BLaER1 (cell line): ENCODE results near the gene NIN.

Experiments
- H3K27ac ChIP-seq: shearing (Covaris generic); formaldehyde crosslinking; 2 replicates; pipeline ENCODE4 v1.8.1; 2022
- H3K27me3 ChIP-seq: shearing (Covaris generic); formaldehyde crosslinking; 2 replicates; pipeline ENCODE4 v1.8.1; 2022
- H3K36me3 ChIP-seq: shearing (Covaris generic); formaldehyde crosslinking; 2 replicates; pipeline ENCODE4 v1.8.1; 2022
- H3K4me1 ChIP-seq: shearing (Covaris generic); formaldehyde crosslinking; 2 replicates; pipeline ENCODE4 v1.8.1; 2022
- H3K4me2 ChIP-seq: shearing (Covaris generic); formaldehyde crosslinking; 2 replicates; pipeline ENCODE4 v1.8.1; 2022
- H3K4me3 ChIP-seq: shearing (Covaris generic); formaldehyde crosslinking; 2 replicates; pipeline ENCODE4 v1.8.1; 2022
- H3K9ac ChIP-seq: shearing (Covaris generic); formaldehyde crosslinking; 2 replicates; pipeline ENCODE4 v1.8.1; 2022
- H3K9me3 ChIP-seq: shearing (Covaris generic); formaldehyde crosslinking; 2 replicates; pipeline ENCODE4 v1.8.1; 2022
- H4K20me1 ChIP-seq: shearing (Covaris generic); formaldehyde crosslinking; 2 replicates; pipeline ENCODE4 v1.8.1; 2022
- Cebpa-rat ChIP-seq: shearing (Covaris generic); IDR thresholded peaks from 2 replicates; pipeline ENCODE4 v1.8.1; 2022

NIN gene

GRCh38 chr14:50844391-50844790 lies 13.4 kb upstream of the NIN start:
- no peak overlapping the region for H3K4me3 ChIP-seq
- no peak overlapping the region for H3K4me2 ChIP-seq
- no peaks in the 10 kb centered on the region for H3K9me3 ChIP-seq
- no peak for TF ChIP-seq Cebpa-rat
- no peaks in the 10 kb centered on the region for H3K36me3 ChIP-seq
- H3K9ac ChIP-seq: no peak overlapping the region
- no peaks in the 10 kb centered on the region for H3K4me1 ChIP-seq
- H4K20me1 ChIP-seq: no peaks in the 10 kb centered on the region
- H3K27ac ChIP-seq: no peak overlapping the region
- no peaks in the 10 kb centered on the region for H3K27me3 ChIP-seq

GRCh38 chr14:50839691-50840090 lies 8.7 kb upstream of the NIN start:
- Histone ChIP-seq H3K4me2 (no peak overlapping the region), H3K27ac (no peak overlapping the region), H4K20me1 (no peaks in the 10 kb centered on the region), H3K9ac (no peak overlapping the region), H3K27me3 (no peaks in the 10 kb centered on the region), H3K9me3 (no peaks in the 10 kb centered on the region), H3K4me3 (no peak overlapping the region), H3K36me3 (no peaks in the 10 kb centered on the region), H3K4me1 (peaks cover 19% of the 10 kb centered on the region)
- no peak for TF ChIP-seq Cebpa-rat

- Histone ChIP-seq H3K4me1 (peaks cover 25% of the 10 kb centered on the region), H3K4me2 (no peak overlapping the region), H3K27me3 (no peaks in the 10 kb centered on the region), H4K20me1 (no peaks in the 10 kb centered on the region), H3K9ac (no peak overlapping the region), H3K36me3 (no peaks in the 10 kb centered on the region), H3K4me3 (no peak overlapping the region), H3K27ac (no peak overlapping the region), H3K9me3 (no peaks in the 10 kb centered on the region)
- no peak for TF ChIP-seq Cebpa-rat
Observed at GRCh38 chr14:50839048-50839447, 8.1 kb upstream of the NIN start.

GRCh38 chr14:50837850-50838470 lies 7.0 kb upstream of the NIN start:
- H3K27me3 ChIP-seq: no peaks in the 10 kb centered on the region
- H3K4me3 ChIP-seq: no peak overlapping the region
- no peaks in the 10 kb centered on the region for H3K9me3 ChIP-seq
- no peak overlapping the region for H3K4me2 ChIP-seq
- TF ChIP-seq Cebpa-rat: no peak
- H3K27ac ChIP-seq: no peak overlapping the region
- no peak overlapping the region for H3K9ac ChIP-seq
- H4K20me1 ChIP-seq: no peaks in the 10 kb centered on the region
- H3K4me1 ChIP-seq: peaks cover 28% of the 10 kb centered on the region
- H3K36me3 ChIP-seq: no peaks in the 10 kb centered on the region

- Histone ChIP-seq H4K20me1 (no peaks in the 10 kb centered on the region), H3K9ac (no peak overlapping the region), H3K4me3 (no peak overlapping the region), H3K27ac (no peak overlapping the region), H3K27me3 (no peaks in the 10 kb centered on the region; the same call in 1 of the 2 replicates), H3K9me3 (no peaks in the 10 kb centered on the region), H3K4me1 (peaks cover 34% of the 10 kb centered on the region), H3K36me3 (no peaks in the 10 kb centered on the region), H3K4me2 (no peak overlapping the region)
- TF ChIP-seq Cebpa-rat: no peak
Observed at GRCh38 chr14:50837271-50837670, 6.3 kb upstream of the NIN start.

- no peak overlapping the region for H3K27ac ChIP-seq
- no peaks in the 10 kb centered on the region for H3K36me3 ChIP-seq
- H3K9ac ChIP-seq: no peak overlapping the region
- H4K20me1 ChIP-seq: no peaks in the 10 kb centered on the region
- no peak overlapping the region for H3K4me3 ChIP-seq
- no peak overlapping the region for H3K4me2 ChIP-seq
- no peak for TF ChIP-seq Cebpa-rat
- H3K4me1 ChIP-seq: peaks cover 42% of the 10 kb centered on the region
- no peaks in the 10 kb centered on the region; the same call in 1 of the 2 replicates for H3K27me3 ChIP-seq
- H3K9me3 ChIP-seq: no peaks in the 10 kb centered on the region
Observed at GRCh38 chr14:50836515-50836914, 5.6 kb upstream of the NIN start.

GRCh38 chr14:50835280-50835679 lies 4.3 kb upstream of the NIN start:
- Histone ChIP-seq H3K9me3 (no peaks in the 10 kb centered on the region), H3K27me3 (no peaks in the 10 kb centered on the region; the same call in 1 of the 2 replicates), H3K4me2 (peak overlapping the region; percentile 80), H3K36me3 (no peaks in the 10 kb centered on the region), H3K27ac (peak overlapping the region; percentile 63), H3K4me3 (no peak overlapping the region), H3K9ac (no peak overlapping the region; the same call in 1 of the 2 replicates), H4K20me1 (peaks cover under 1% of the 10 kb centered on the region), H3K4me1 (peaks cover 43% of the 10 kb centered on the region)
- TF ChIP-seq Cebpa-rat: no peak

GRCh38 chr14:50834802-50835276 lies 3.9 kb upstream of the NIN start:
- Histone ChIP-seq H4K20me1 (peaks cover 5% of the 10 kb centered on the region), H3K4me2 (peak overlapping the region; percentile 80), H3K4me3 (no peak overlapping the region), H3K9ac (no peak overlapping the region; the same call in 1 of the 2 replicates), H3K27me3 (no peaks in the 10 kb centered on the region; the same call in 1 of the 2 replicates), H3K27ac (peak overlapping the region; percentile 63), H3K4me1 (peaks cover 43% of the 10 kb centered on the region), H3K36me3 (no peaks in the 10 kb centered on the region), H3K9me3 (no peaks in the 10 kb centered on the region)
- no peak for TF ChIP-seq Cebpa-rat

- no peak overlapping the region for H3K27ac ChIP-seq
- H4K20me1 ChIP-seq: peaks cover 22% of the 10 kb centered on the region
- H3K27me3 ChIP-seq: no peaks in the 10 kb centered on the region; the same call in 1 of the 2 replicates
- TF ChIP-seq Cebpa-rat: no peak
- no peaks in the 10 kb centered on the region for H3K36me3 ChIP-seq
- peaks cover 57% of the 10 kb centered on the region for H3K4me1 ChIP-seq
- no peak overlapping the region for H3K4me3 ChIP-seq
- peak overlapping the region; percentile 96; the same call in 1 of the 2 replicates for H3K4me2 ChIP-seq
- no peak overlapping the region for H3K9ac ChIP-seq
- H3K9me3 ChIP-seq: no peaks in the 10 kb centered on the region
Observed at GRCh38 chr14:50832935-50833630, 2.1 kb upstream of the NIN start.

GRCh38 chr14:50831726-50832168 lies 785 bp upstream of the NIN start:
- Histone ChIP-seq H3K27ac (peak overlapping the region; percentile 91), H3K36me3 (peaks cover 6% of the 10 kb centered on the region; the same call in 1 of the 2 replicates), H3K4me1 (peaks cover 71% of the 10 kb centered on the region), H3K4me3 (peak overlapping the region; percentile 89), H4K20me1 (peaks cover 36% of the 10 kb centered on the region), H3K27me3 (no peaks in the 10 kb centered on the region; the same call in 1 of the 2 replicates), H3K9me3 (no peaks in the 10 kb centered on the region), H3K9ac (peak overlapping the region; percentile 88), H3K4me2 (peak overlapping the region; percentile 96)
- TF ChIP-seq Cebpa-rat: no peak
